Urothelium cell line (cell line): ENCODE data around the gene LGR6.
A peak's percentile ranks its signal among the peaks of the same experiment; 100 is the strongest.
"Not testable (repeated sequence)": the region's sequence is repeated elsewhere in the genome, so short reads cannot be mapped to it uniquely, and the experiment has no call there.

Experiments
- DNase-seq: peaks from one replicate; pipeline ENCODE4 v3.0.0; 2011; ENCODE audit warnings: low spot score, mixed read lengths
- FAIRE-seq: peaks from 2 replicates; lab custom pipeline; 2011; peaks lifted over from hg19 to GRCh38; lab: Jason Lieb, UNC

LGR6 gene

GRCh38 chr1:202159534-202160371, 33.8 kb upstream of the LGR6 start:
- DNase-seq = no peak
- FAIRE-seq = no peak

GRCh38 chr1:202160377-202160940, 33.1 kb upstream of the LGR6 start, which contains the start of gene PTPN7:
Gene PTPN7 (minus strand): TSS chr1:202160602. CDS start chr1:202159402, 1,200 bp downstream.
- DNase-seq (peak; percentile 57), FAIRE-seq (no peak)

DNA sequence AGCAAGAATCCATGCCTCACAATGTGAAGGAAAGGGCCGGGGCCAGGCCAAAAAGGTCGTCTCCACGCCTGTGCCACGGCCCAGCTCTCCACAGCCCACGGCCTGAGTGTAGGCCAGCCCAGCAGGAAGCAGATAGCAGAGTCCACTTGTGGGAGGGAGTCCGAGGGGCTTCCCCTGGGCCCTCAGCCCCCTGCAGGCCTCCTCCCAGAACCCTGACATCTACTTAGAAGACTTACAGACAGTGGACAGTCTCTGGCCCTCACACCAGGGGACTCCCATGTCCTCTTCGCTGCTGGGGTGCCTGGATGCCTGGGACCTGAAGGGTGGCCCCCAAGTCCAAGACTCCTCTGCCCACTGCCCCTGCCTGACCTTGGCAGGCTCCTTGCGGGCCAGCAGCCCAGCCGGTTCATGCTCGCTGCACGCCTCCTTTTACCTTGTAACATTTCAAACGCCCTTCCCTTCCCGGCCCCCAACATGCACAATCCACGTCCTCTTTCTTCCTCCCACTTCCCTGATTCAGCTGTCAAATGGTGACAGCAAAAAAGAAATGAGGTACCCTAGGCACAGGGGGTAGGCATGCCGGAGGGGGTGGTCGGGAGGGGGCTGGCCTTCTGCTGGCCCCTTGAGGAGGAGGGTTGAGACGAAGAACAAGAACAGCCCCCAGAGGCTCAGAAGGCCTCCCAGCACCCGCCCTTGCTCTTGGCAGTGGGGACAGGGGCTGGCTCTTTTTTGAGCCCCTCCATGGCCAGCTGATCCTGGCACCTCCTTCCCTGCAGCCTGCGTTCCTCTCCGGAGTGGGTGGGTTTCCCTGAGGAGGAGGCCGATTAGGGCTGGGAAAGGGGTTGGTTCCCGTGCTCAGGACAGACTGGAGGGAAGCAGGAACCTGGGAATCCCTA, 32.2 kb upstream of the LGR6 start:
- FAIRE-seq = no peak
- DNase-seq = no peak

GRCh38 chr1:202162047-202162417, 31.6 kb upstream of the LGR6 start:
- DNase-seq (no peak), FAIRE-seq (no peak)

DNA sequence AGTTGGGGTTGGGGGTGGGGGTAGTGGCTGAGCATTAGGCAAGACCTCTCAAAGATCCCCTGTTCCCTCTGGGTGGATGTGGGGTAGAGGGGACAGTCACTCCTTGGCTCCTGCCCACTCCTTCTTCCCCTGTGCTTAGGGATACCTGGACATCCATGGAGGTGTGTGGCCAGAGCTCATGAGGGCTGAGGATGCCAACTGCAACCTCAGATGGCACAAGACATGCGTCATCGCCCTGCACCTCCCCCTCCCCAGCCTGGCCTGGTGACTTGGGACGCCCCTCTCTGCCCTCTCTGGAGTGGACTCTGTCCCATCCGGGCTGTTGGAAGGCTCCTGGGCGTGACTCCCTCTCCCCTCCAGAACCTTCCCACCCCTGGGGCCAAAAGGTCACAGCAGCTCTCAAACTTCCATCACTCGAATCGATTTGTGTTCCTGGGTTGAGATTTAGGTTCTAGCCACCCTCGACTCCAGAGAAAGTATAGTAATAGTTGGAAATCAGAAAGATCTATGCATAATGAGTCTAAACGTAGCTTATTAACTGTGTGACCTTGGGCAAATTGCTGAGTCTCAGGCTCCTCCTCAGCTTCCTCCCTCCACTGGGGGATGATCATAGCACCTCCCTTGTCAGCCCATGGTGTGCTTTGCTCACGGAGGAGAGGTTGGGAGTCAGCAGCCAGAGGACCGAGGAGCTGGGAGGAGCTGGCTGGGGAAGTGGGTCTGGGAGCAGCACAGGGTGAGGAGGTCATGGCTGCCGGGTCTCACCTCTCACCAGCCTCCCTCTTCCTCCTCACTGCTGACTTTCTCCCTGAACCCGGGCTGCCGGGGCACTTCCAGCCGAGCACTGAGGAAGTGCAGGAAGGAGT, 30.9 kb upstream of the LGR6 start:
- FAIRE-seq (no peak), DNase-seq (no peak)

DNA sequence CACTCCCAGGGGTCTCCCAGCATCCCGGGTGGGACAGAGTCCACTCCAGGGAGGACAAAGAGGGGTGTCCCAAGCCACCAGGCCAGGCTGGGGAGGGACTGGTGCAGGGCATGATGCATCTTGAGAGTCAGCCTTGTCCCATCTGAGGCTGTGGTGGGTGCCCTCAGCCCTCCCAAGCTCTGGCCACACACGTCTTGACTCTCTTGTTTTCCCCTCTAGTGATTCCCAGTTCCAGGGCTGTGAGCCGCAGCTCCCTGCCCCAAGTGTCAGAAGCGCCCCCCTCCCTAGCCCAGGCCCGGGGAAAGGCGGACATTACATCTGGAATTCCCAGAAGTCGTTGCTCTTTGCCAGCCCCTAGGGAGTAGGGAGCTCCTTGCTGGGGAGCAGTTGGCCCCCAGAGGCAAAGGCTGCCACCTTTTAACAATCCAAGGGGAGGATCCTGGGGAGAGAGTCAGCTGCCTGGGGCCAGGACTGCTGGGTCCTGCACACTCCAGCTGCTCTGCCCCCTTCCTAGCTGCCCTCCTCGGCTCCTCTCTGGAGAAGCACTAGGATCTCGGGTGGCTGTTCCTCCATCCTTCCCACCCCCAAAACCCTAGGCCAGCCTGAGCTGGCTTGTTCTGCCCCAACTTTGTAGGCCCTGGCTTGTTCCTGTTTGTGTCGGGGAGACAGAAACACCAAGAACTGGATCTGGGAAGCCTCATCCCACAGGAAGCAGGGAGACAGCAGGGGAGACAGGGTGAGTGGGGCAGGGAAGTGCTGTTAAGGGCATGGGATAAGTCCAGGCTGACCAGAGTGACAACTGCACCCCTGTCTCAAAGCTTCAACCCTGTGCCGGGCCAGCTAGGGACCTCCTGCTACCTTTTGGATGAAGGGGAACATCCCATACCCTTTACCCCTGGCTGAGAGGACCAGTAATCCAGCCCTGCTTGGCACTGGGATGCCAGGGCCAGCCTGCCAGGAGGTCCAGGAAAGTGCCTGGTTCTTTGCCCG, 30.0 kb upstream of the LGR6 start:
- no peak for FAIRE-seq
- DNase-seq = no peak

GRCh38 chr1:202164271-202165037, 29.1 kb upstream of the LGR6 start:
- DNase-seq (no peak), FAIRE-seq (no peak)

DNA sequence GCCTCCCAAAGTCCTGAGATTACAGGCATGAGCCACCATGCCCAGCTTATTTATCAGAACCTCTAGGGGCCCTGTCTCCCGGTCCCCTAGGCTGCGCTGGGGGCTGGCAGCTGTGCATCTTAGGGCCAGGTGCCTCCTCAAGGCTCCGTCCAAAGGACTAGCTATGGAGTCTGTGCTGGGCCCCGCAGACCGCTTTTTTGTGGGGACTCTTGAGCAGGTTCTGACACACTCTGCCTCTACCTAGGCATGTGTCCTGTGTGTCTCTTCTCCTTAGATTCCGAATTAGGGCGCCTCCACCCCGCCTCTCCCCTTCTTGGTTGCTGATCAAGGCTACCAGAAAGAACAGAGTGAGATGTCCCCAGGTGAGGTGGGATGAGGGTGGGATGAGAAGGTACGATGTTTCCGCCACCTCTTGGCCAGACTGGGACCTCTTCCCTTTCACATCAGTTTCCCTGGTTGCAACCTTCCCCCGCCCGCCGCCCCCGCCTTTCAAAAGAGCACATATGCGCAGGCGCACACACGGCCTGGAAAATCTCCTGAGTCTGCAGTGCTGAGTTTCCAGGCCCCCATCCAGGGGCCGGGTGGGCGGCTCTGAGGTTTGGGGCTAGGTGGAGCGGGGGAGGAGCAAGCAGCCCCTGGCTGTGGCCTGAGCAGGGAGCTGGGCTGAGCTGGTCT, 28.2 kb upstream of the LGR6 start:
- DNase-seq (no peak), FAIRE-seq (no peak)

GRCh38 chr1:202165942-202166843, 27.4 kb upstream of the LGR6 start:
- no peak for FAIRE-seq
- no peak for DNase-seq

GRCh38 chr1:202167054-202167453, 26.5 kb upstream of the LGR6 start:
- not testable (repeated sequence) for DNase-seq, FAIRE-seq

DNA sequence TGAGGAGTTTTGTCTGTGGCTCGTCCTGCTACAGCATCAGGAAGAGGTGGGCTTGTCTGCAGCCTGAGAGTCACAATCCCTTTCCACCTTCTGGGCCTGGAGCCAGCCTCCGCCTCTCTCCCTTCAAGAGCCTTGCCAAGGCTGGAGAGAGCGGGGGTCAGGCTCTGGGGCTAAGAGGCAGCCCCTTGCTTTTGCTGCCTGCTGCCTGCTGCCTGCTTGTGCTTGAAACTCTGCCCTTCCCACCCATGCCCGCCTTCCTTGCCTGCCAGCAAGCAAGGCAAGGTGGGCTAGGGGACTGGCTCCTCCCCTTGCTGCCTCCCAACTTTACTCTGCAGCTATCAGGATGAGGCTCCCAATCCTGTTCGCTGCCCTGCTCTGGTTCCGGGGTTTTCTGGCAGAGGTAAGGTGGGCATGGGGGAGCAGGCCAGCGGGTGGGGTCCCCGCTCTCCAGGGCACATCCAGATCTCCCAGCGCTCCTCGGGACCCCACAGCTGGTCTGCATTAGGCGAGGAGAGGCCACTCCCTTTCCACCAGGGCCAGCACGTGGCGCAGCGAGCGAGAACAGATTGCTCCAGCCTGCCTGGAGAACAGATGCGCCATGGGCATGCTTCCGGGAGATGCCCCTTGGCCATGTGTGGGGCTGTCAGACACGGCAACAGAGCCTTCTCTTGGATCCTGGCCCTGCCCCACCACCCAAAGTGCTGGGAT, 25.7 kb upstream of the LGR6 start:
- no peak for FAIRE-seq
- DNase-seq = no peak

- FAIRE-seq (no peak), DNase-seq (no peak)
These were observed 24.7 kb upstream of the LGR6 start for GRCh38 chr1:202168861-202169260.

DNA sequence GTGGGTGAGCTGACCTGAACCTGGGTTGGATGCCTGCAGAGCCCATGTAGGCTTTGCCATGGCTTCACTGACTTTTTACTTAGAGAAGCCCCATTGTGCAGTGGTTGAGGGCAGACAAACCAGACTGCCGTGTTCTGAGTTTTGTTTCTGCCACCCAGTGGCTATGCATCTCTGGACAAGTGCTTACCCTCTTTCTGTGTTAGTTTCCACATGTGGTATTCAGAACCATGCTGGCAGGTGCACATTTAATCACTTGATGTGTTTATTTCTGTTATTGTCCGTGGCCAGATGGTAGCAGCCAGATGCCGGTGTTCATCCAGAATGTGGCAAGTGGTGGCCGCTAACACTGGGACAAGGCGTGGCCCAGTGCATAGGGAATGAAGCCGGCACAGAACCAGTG, 22.9 kb upstream of the LGR6 start:
- FAIRE-seq = no peak
- no peak for DNase-seq

DNA sequence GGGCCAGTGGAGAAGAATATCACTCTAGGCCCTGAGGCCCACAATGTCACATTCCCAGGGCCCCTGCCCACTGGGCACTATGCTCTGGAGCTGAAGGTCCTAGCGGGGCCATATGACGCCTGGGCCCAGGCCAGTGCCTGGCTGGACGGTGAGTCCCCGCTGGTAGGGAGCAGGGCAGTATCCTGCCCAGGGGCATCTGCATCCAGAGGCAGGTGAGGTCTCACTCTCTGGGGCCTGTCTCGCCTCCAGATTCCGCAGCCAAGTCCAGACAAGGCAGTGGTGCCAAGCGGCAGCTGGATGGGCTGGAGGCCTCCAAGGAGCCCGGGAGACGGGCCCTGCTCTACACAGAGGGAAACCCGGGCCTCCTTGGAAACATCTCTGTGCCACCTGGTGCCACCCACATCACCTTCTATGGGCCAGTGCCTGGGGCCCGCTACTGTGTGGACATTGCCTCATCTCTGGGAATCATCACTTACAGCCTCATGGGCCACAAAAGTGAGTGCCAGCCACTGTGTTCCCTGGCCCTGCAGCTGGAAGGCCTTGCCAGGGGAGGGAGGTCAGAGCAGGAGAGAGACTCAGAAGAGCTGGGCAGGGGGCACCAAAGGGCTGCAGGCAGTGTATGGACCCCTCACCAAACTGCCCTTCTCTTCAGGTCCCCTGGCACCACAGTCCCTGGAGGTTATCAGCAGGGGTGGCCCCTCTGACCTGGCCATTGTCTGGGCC, 22.1 kb upstream of the LGR6 start:
- FAIRE-seq = no peak
- no peak for DNase-seq

DNA sequence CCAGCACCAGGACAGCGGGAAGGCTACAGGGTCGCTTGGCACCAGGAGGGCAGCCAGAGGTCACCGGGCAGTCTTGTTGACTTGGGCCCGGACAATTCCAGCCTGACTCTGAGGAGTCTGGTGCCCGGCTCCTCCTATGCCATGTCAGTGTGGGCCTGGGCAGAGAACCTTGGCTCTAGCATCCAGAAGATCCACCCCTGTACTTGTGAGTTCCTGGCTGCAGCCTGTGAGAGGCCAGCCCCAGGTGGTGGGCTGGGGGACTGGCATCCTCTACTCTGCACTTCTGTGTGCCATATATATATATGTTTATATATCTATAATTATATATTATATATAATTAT, 21.6 kb upstream of the LGR6 start:
- no peak for FAIRE-seq
- no peak for DNase-seq

- DNase-seq = no peak
- FAIRE-seq = no peak
These were observed 19.6 kb upstream of the LGR6 start for GRCh38 chr1:202173993-202174392.
